ENCODE measurements around the gene CYP2R1. TPM values are rescaled to one million over a fixed set of nuclear protein-coding genes. Genes with fewer than 3 reads are reported as not detected.
A peak's percentile ranks its signal among the peaks of the same experiment; 100 is the strongest.

Gene CYP2R1
- total and polyA plus RNA-seq, 2 of the 13 experiments (the other 11 are each of a cell fraction or from before 2014, with no cell fraction given) = 0.59 to 0.60 TPM

GRCh38 chr11:14891143-14892035 lies 642 bp downstream of the CYP2R1 start (continued):
- TF ChIP-seq ZSCAN25 (CRISPR knock-in tag; IDR thresholded peaks at IDR 0.05) (no peak), ZNF101 (CRISPR knock-in tag; IDR thresholded peaks at IDR 0.05; ENCODE audit: borderline replicate concordance, low read depth) (no peak), ZBTB38 (CRISPR knock-in tag; IDR thresholded peaks at IDR 0.05) (0 out of 2 replicates have a peak, but pooled peaks have one; percentile 36), ZNF788 (CRISPR knock-in tag; IDR thresholded peaks at IDR 0.05; ENCODE audit: borderline replicate concordance) (0 out of 2 replicates have a peak, but pooled peaks have one; percentile 52), MYNN (CRISPR knock-in tag; IDR thresholded peaks at IDR 0.05; ENCODE audit: low read depth) (no peak), TMF1 (CRISPR knock-in tag; IDR thresholded peaks at IDR 0.05; ENCODE audit: low read depth) (0 out of 2 replicates have a peak, but pooled peaks have one; percentile 52), NCOA2 (CRISPR knock-in tag; IDR thresholded peaks at IDR 0.05) (no peak), ZNF331 (CRISPR knock-in tag; IDR thresholded peaks at IDR 0.05) (no peak), MAFK (conservative IDR thresholded peaks at IDR 0.05 in 1 of 2, IDR thresholded peaks at IDR 0.05 in 1 of 2; ENCODE audit: low read length in 2 of 2) (no peak), ZNF343 (CRISPR knock-in tag; IDR thresholded peaks at IDR 0.05) (no peak), NONO (IDR thresholded peaks at IDR 0.05) (no peak), NONO (CRISPR knock-in tag; conservative IDR thresholded peaks at IDR 0.05) (no peak), ZNF652 (CRISPR knock-in tag; IDR thresholded peaks at IDR 0.05; ENCODE audit: borderline replicate concordance, low read depth) (no peak), PBX2 (CRISPR knock-in tag; IDR thresholded peaks at IDR 0.05) (no peak), SAP130 (CRISPR knock-in tag; IDR thresholded peaks at IDR 0.05; ENCODE audit: low read depth) (no peak), ZNF749 (CRISPR knock-in tag; IDR thresholded peaks at IDR 0.05; ENCODE audit: borderline replicate concordance) (0 out of 2 replicates have a peak, but pooled peaks have one; percentile 3), TCF7L2 (IDR thresholded peaks at IDR 0.05; ENCODE audit: low read depth, low read length) (no peak), ZNF564 (CRISPR knock-in tag; IDR thresholded peaks at IDR 0.05) (no peak), SAFB2 (CRISPR knock-in tag; IDR thresholded peaks at IDR 0.05; ENCODE audit: borderline replicate concordance, low read depth) (no peak), ZNF543 (CRISPR knock-in tag; IDR thresholded peaks at IDR 0.05) (no peak), TEAD3 (CRISPR knock-in tag; optimal IDR thresholded peaks at IDR 0.05; ENCODE audit: borderline replicate concordance) (no peak), RBFOX2 (IDR thresholded peaks at IDR 0.05; ENCODE audit: low read depth, low read length) (no peak), ZNF383 (CRISPR knock-in tag; IDR thresholded peaks at IDR 0.05; ENCODE audit: borderline replicate concordance) (no peak), SSRP1 (CRISPR knock-in tag; IDR thresholded peaks at IDR 0.05) (no peak), ZNF709 (CRISPR knock-in tag; IDR thresholded peaks at IDR 0.05) (no peak)
- TF ChIP-seq, protein P1, sequence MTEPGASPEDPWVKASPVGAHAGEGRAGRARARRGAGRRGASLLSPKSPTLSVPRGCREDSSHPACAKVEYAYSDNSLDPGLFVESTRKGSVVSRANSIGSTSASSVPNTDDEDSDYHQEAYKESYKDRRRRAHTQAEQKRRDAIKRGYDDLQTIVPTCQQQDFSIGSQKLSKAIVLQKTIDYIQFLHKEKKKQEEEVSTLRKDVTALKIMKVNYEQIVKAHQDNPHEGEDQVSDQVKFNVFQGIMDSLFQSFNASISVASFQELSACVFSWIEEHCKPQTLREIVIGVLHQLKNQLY (CRISPR knock-in tag; IDR thresholded peaks at IDR 0.05) = no peak
- TF ChIP-seq, protein P2, sequence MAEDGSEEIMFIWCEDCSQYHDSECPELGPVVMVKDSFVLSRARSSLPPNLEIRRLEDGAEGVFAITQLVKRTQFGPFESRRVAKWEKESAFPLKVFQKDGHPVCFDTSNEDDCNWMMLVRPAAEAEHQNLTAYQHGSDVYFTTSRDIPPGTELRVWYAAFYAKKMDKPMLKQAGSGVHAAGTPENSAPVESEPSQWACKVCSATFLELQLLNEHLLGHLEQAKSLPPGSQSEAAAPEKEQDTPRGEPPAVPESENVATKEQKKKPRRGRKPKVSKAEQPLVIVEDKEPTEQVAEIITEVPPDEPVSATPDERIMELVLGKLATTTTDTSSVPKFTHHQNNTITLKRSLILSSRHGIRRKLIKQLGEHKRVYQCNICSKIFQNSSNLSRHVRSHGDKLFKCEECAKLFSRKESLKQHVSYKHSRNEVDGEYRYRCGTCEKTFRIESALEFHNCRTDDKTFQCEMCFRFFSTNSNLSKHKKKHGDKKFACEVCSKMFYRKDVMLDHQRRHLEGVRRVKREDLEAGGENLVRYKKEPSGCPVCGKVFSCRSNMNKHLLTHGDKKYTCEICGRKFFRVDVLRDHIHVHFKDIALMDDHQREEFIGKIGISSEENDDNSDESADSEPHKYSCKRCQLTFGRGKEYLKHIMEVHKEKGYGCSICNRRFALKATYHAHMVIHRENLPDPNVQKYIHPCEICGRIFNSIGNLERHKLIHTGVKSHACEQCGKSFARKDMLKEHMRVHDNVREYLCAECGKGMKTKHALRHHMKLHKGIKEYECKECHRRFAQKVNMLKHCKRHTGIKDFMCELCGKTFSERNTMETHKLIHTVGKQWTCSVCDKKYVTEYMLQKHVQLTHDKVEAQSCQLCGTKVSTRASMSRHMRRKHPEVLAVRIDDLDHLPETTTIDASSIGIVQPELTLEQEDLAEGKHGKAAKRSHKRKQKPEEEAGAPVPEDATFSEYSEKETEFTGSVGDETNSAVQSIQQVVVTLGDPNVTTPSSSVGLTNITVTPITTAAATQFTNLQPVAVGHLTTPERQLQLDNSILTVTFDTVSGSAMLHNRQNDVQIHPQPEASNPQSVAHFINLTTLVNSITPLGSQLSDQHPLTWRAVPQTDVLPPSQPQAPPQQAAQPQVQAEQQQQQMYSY (CRISPR knock-in tag; IDR thresholded peaks at IDR 0.05) = peak; percentile 95

Measured in HepG2 (cell line).